H9 (cell line): ENCODE results near the gene PHLDA3. TPM values are rescaled to one million over a fixed set of nuclear protein-coding genes. Genes with fewer than 3 reads are reported as not detected.

Experiments used
- DNase-seq: peaks from one replicate; pipeline ENCODE4 v3.0.0-alpha.2; 2017
- H2AFZ ChIP-seq: one replicate; pipeline ENCODE4 v1.6.1; 2013; ENCODE audit warnings: mild to moderate bottlenecking, low read length, control low read depth, moderate library complexity
- H2AK5ac ChIP-seq: 2 replicates; pipeline ENCODE4 v1.6.1; 2013; ENCODE audit warnings: low read length, control low read depth, mixed read lengths; ENCODE audit not compliant: insufficient read length
- H2BK120ac ChIP-seq: one replicate; pipeline ENCODE4 v1.6.1; 2013; ENCODE audit warnings: low read depth, mild to moderate bottlenecking, low read length, control low read depth, inconsistent platforms; ENCODE audit not compliant: poor library complexity, severe bottlenecking
- H2BK12ac ChIP-seq: 2 replicates; pipeline ENCODE4 v1.6.1; 2013; ENCODE audit warnings: low read length, control low read depth, mixed read lengths, low read depth; ENCODE audit not compliant: insufficient read length
- H2BK15ac ChIP-seq: 2 replicates; pipeline ENCODE4 v1.6.1; 2013; ENCODE audit warnings: low read depth, low read length, control low read depth
- H2BK20ac ChIP-seq: one replicate; pipeline ENCODE4 v1.6.1; 2013; ENCODE audit warnings: low read depth, mild to moderate bottlenecking, low read length, control low read depth, inconsistent platforms; ENCODE audit not compliant: poor library complexity, severe bottlenecking
- H2BK5ac ChIP-seq: 2 replicates; pipeline ENCODE4 v1.6.1; 2013; ENCODE audit warnings: low read length, control low read depth, mixed read lengths; ENCODE audit not compliant: insufficient read length
- H3K14ac ChIP-seq: 2 replicates; pipeline ENCODE4 v1.6.1; 2013; ENCODE audit warnings: low read length, control low read depth; ENCODE audit not compliant: insufficient read depth
- H3K18ac ChIP-seq: 2 replicates; pipeline ENCODE4 v1.6.1; 2013; ENCODE audit warnings: low read depth, mild to moderate bottlenecking, mixed read lengths, low read length, control low read depth; ENCODE audit not compliant: insufficient read length
- H3K23ac ChIP-seq: 2 replicates; pipeline ENCODE4 v1.6.1; 2013; ENCODE audit warnings: low read length, control low read depth, mixed read lengths, low read depth; ENCODE audit not compliant: insufficient read length
- H3K23me2 ChIP-seq: 2 replicates; pipeline ENCODE4 v1.6.1; 2013; ENCODE audit warnings: low read depth, mild to moderate bottlenecking, mixed read lengths, low read length, control low read depth; ENCODE audit not compliant: insufficient read length, poor library complexity, severe bottlenecking
- H3K27ac ChIP-seq: 2 replicates; pipeline ENCODE4 v1.5.1; 2013; ENCODE audit warnings: low read length, control low read depth, mixed read lengths, low read depth; ENCODE audit not compliant: insufficient read length
- H3K27me3 ChIP-seq: 2 replicates; pipeline ENCODE4 v1.6.1; 2013; ENCODE audit warnings: low read length, control low read depth, inconsistent platforms; ENCODE audit not compliant: insufficient read depth
- H3K4ac ChIP-seq: 2 replicates; pipeline ENCODE4 v1.6.1; 2013; ENCODE audit warnings: low read depth, mild to moderate bottlenecking, control low read depth, inconsistent platforms, low read length, moderate library complexity
- H3K4me1 ChIP-seq: 2 replicates; pipeline ENCODE4 v1.6.1; 2013; ENCODE audit warnings: low read length, control low read depth, inconsistent platforms; ENCODE audit not compliant: insufficient read depth
- H3K4me2 ChIP-seq: 2 replicates; pipeline ENCODE4 v1.6.1; 2013; ENCODE audit warnings: low read length, control low read depth, mixed read lengths; ENCODE audit not compliant: insufficient read length, insufficient read depth
- H3K56ac ChIP-seq: 2 replicates; pipeline ENCODE4 v1.6.1; 2013; ENCODE audit warnings: low read depth, mild to moderate bottlenecking, mixed read lengths, low read length, control low read depth; ENCODE audit not compliant: insufficient read length
- H3K79me1 ChIP-seq: 2 replicates; pipeline ENCODE4 v1.6.1; 2013; ENCODE audit warnings: low read depth, mild to moderate bottlenecking, moderate library complexity, low read length, control low read depth, inconsistent platforms; ENCODE audit not compliant: insufficient read depth, poor library complexity, severe bottlenecking
- H3K79me2 ChIP-seq: 2 replicates; pipeline ENCODE4 v1.6.1; 2013; ENCODE audit warnings: low read length, control low read depth, inconsistent platforms; ENCODE audit not compliant: insufficient read depth
- H3K9ac ChIP-seq: 2 replicates; pipeline ENCODE4 v1.6.1; 2013; ENCODE audit warnings: low read length, control low read depth, mixed read lengths; ENCODE audit not compliant: insufficient read length; ENCODE audit errors: extremely low read depth
- H3K9me3 ChIP-seq: one replicate; pipeline ENCODE4 v1.6.1; 2013; ENCODE audit warnings: low read depth, low read length, inconsistent platforms; ENCODE audit not compliant: control insufficient read depth
- H3T11ph ChIP-seq: one replicate; pipeline ENCODE4 v1.6.1; 2013; ENCODE audit warnings: mild to moderate bottlenecking, low read length, control low read depth, inconsistent platforms
- H4K20me1 ChIP-seq: one replicate; pipeline ENCODE4 v1.6.1; 2013; ENCODE audit not compliant: control insufficient read depth, insufficient read length, insufficient read depth
- H4K5ac ChIP-seq: 2 replicates; pipeline ENCODE4 v1.6.1; 2013; ENCODE audit warnings: low read depth, mild to moderate bottlenecking, mixed read lengths, low read length, control low read depth; ENCODE audit not compliant: insufficient read length
- H4K8ac ChIP-seq: replicated peaks from 2 replicates; pipeline ENCODE4 v1.6.1; 2013; ENCODE audit warnings: low read length, control low read depth, mixed read lengths, low read depth; ENCODE audit not compliant: insufficient read length
- H4K91ac ChIP-seq: 2 replicates; pipeline ENCODE4 v1.6.1; 2013; ENCODE audit warnings: low read depth, mild to moderate bottlenecking, moderate library complexity, mixed read lengths, low read length, control low read depth; ENCODE audit not compliant: insufficient read length
- H3K27ac Mint-ChIP-seq, 3 experiments: 2 replicates in 2 of 3; 3 replicates in 1 of 3; pipeline ENCODE4 v1.8.0; 2020 to 2021; ENCODE audit warnings: mixed read lengths in 3 of 3, mild to moderate bottlenecking in 1 of 3, moderate library complexity in 1 of 3
- H3K27me3 Mint-ChIP-seq: 2 replicates; pipeline ENCODE4 v1.8.0; 2021; ENCODE audit warnings: low read depth, mild to moderate bottlenecking, moderate library complexity, mixed read lengths
- H3K36me3 Mint-ChIP-seq, 3 experiments: 2 replicates in 2 of 3; 3 replicates in 1 of 3; pipeline ENCODE4 v1.8.0; 2020 to 2021; ENCODE audit warnings: low read depth in 3 of 3, mixed read lengths in 3 of 3; ENCODE audit not compliant: insufficient read depth in 1 of 3
- H3K4me1 Mint-ChIP-seq, 2 experiments: 2 replicates each; pipeline ENCODE4 v1.8.0; 2020; ENCODE audit warnings: mixed read lengths in 2 of 2
- H3K4me3 Mint-ChIP-seq, 2 experiments: 2 replicates in 1 of 2; 3 replicates in 1 of 2; pipeline ENCODE4 v1.8.0; 2020 to 2021; ENCODE audit warnings: mild to moderate bottlenecking in 2 of 2, mixed read lengths in 2 of 2, moderate library complexity in 1 of 2
- H3K9me3 Mint-ChIP-seq, 2 experiments: 2 replicates in 1 of 2; 3 replicates in 1 of 2; pipeline ENCODE4 v1.8.0; 2020; ENCODE audit warnings: mild to moderate bottlenecking in 2 of 2, mixed read lengths in 2 of 2, moderate library complexity in 1 of 2
- CTCF ChIP-seq: fragments of 200-600 bp; sonication (generic); conservative IDR thresholded peaks from 3 replicates; pipeline ENCODE4 v1.8.0; 2021; ENCODE audit warnings: antibody characterized with exemption, mild to moderate bottlenecking
- WGBS: extraction: QIAGEN DNeasy Blood & Tissue Kit; methylation state at CpG from one replicate; pipeline ENCODE4 v1.1.7; 2013; ENCODE audit warnings: missing lambda C conversion rate, low lambda C conversion rate, mixed read lengths; ENCODE audit not compliant: insufficient read length; ENCODE audit errors: extremely low coverage; 5-methylcytosine and 5-hydroxymethylcytosine counted together
- total RNA-seq: library from RNA; stranded (reverse); gene quantifications from 2 replicates; pipeline ENCODE4 v1.2.1, GENCODE V29; 2021

Gene PHLDA3
- total RNA-seq, 1 experiment from 2014 or later = 53.9 TPM

DNA sequence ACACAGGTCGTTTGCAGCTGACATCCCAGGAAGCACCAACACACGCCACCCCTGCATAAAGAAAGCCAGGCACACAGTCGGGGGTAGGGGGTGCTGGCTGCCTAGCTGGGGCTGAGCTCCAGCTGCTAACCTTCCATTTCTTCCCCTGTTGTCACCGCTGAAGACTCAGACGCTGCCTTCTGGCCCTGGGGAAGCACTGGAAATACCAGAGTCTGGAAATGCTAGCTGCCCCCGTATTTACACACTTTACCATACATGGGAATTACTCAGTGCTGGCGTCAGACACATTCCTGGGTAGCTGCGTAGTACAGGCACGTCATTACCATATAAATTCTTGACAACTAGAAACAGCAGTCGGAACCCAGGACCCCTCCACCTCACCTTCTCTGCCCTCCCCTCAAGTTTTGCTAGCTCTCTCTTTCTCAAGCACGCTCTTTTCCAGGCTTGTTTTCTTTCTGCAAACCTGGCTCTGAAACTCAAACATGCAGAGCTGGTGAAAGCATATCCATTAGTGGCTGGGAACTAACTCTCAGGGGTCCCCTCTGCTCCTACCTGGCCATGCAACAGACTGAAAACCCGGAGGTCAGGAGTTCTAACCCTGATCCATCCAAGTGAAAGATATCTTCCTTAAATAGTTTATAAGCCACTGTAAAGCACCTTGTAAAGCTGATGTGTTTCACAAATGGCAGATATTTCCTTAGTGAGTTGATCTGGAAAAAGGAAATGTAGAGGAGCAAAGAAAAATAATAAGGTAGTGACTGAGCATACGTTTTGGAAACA lies 34.6 kb upstream of the PHLDA3 start:
- Histone ChIP-seq H3K27ac (peak overlapping the region; percentile 34), H2AK5ac (no peak overlapping the region), H3K9ac (no peak overlapping the region), H3K18ac (peak overlapping the region; percentile 91), H2BK120ac (peak overlapping the region; percentile 70), H2AFZ (no peak overlapping the region), H2BK20ac (no peak overlapping the region), H3K79me1 (no peaks in the 10 kb centered on the region), H3K9me3 (no peaks in the 10 kb centered on the region), H3K14ac (peak overlapping the region; percentile 91), H4K8ac (no peak overlapping the region), H3K27me3 (no peaks in the 10 kb centered on the region; the same call in 1 of the 2 replicates), H4K20me1 (no peaks in the 10 kb centered on the region), H4K5ac (no peak overlapping the region), H3K4me2 (peak overlapping the region; percentile 31), H4K91ac (no peak overlapping the region), H3K23me2 (peaks cover 8% of the 10 kb centered on the region), H3K56ac (no peak overlapping the region), H3K4me1 (peaks cover 8% of the 10 kb centered on the region), H2BK12ac (no peak overlapping the region), H2BK15ac (no peak overlapping the region), H2BK5ac (no peak overlapping the region), H3K79me2 (no peaks in the 10 kb centered on the region), H3T11ph (peak overlapping the region; percentile 26), H3K4ac (no peak overlapping the region; the same call in 1 of the 2 replicates), H3K23ac (no peak overlapping the region)
- no peak for TF ChIP-seq CTCF
- no peaks in the 10 kb centered on the region for H3K36me3 Mint-ChIP-seq
- WGBS = no CpG with 5 or more reads among the region's 13 CpGs
- peak; percentile 67 for DNase-seq
- H3K9me3 Mint-ChIP-seq = no peaks in the 10 kb centered on the region
- H3K4me3 Mint-ChIP-seq = peak overlapping the region in 1 of 2 experiments; percentile 22; a peak in 3 of 5 replicates
- peak overlapping the region; percentile 16 to 95 (median 94); a peak in 6 of 7 replicates for H3K27ac Mint-ChIP-seq
- H3K27me3 Mint-ChIP-seq = peaks cover 2% of the 10 kb centered on the region; the same call in 1 of the 2 replicates
- H3K4me1 Mint-ChIP-seq = peaks cover 41 to 58% of the 10 kb centered on the region in 2 experiments
